Peyer's patch (tissue), 4 donors: ENCODE measurements around the gene HAUS3.

ENCODE experiments used
- POLR2A ChIP-seq, 2 donors: fragments of 450-650 bp; IDR thresholded peaks; one replicate each; pipeline ENCODE4 v1.5.1; 2017; ENCODE audit warnings: antibody characterized with exemption in 2 of 2, mild to moderate bottlenecking in 2 of 2, moderate library complexity in 2 of 2
- TF ChIP-seq, protein P1 (sequence below), 6 experiments: fragments of 450-650 bp in 4 of 6; fragments of 200-600 bp in 2 of 6; sonication (generic) in 1 of 6; IDR thresholded peaks; one replicate each; pipeline ENCODE4 v1.5.1; 2017 to 2019; ENCODE audit warnings: antibody characterized with exemption in 6 of 6, mild to moderate bottlenecking in 3 of 6, moderate library complexity in 1 of 6

- TF ChIP-seq, protein P1, sequence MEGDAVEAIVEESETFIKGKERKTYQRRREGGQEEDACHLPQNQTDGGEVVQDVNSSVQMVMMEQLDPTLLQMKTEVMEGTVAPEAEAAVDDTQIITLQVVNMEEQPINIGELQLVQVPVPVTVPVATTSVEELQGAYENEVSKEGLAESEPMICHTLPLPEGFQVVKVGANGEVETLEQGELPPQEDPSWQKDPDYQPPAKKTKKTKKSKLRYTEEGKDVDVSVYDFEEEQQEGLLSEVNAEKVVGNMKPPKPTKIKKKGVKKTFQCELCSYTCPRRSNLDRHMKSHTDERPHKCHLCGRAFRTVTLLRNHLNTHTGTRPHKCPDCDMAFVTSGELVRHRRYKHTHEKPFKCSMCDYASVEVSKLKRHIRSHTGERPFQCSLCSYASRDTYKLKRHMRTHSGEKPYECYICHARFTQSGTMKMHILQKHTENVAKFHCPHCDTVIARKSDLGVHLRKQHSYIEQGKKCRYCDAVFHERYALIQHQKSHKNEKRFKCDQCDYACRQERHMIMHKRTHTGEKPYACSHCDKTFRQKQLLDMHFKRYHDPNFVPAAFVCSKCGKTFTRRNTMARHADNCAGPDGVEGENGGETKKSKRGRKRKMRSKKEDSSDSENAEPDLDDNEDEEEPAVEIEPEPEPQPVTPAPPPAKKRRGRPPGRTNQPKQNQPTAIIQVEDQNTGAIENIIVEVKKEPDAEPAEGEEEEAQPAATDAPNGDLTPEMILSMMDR (IDR thresholded peaks at IDR 0.05), result no peak
- no peak for TF ChIP-seq POLR2A (IDR thresholded peaks at IDR 0.05)
Observed at GRCh38 chr4:2290488-2290887, 48.6 kb upstream of the HAUS3 start.
